ENCODE measurements around the gene SLC25A34.

SLC25A34 gene

DNA sequence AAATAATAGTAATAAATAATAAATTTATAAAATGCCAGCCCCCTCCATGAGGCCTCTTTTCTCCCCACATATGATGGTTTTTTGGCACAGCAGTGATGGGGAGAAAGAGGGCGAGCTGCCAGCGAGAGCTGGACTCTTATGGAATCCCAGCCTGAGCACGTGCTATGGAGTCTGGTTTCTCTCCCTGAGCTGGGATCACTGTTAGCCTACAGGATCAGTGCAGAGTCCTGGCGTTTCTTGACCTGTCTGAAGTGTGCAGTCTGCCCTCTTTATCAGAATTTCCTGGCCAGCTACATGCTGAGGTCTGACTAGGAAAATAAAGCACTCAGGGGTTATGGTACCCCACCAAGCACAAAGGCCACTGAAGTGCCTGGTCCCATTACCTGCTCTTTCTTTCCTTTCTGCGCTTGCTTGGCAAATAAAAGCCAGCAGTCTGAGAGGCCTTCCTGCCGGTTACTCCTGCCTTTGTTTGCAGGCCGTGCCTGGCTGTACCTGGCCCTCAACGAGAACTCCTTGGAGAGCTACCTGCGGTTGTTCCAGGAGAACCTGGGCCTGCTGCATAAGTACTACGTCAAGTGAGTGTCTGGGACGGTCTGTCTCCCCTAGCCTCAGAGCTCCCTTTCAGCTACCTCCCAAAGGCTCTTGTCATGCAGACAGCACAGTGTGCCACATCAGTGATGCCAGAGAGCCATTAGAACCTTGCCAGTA, 18.5 kb upstream of the SLC25A34 start:
- no peak for DNase-seq

DNA sequence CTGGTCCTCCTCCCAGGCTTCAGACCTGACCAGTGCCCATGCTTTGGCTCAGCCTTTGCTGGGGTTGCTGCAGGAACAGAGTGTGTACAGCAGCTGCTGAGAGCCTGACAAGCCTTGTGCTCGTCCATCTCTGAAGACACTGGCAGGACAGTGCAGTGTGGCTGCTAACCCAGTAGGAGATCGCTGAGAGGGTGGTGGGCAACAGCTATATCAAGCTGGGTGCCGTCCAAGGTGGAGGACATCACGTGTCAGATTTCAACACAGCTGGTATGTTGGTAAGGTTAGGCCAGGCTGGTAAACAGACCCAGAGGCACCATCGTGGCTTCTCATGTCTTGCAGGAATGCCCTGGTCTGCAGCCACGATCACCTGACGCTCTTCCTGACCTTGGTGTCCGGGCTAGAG, 17.9 kb upstream of the SLC25A34 start:
- no peak for DNase-seq

DNA sequence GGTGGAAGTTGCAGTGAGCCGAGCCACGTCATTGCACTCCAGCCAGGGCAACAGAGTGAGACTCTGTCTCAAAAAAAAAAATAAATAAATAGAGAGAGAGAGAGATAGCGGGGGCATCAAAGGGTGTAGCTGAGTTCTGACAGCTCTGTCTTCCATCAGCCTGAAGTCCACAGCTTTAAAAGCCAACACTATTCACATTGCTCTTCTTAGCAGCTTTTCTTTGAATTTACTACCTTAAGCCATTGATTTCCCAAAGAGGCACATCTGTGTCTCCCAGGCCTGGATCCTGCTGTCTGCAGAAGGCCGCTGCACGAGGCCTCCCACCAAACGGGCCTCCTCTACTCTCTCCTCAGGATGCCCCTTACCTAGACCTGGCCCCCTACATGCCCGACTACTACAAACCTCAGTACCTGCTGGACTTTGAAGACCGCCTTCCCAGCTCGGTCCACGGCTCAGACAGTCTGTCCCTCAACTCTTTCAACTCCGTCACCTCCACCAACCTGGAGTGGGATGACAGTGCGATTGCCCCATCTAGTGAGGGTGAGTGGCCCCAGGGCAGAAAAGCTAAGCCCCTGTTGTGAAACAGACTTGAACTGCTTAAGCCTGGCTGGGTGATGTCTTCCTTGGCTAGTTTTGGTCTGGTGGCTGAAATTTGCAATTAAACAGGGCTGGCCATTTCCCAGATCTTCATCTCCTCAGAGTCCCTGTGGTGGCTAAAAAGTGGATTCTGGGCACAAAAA, 16.5 kb upstream of the SLC25A34 start:
- no peak for DNase-seq

DNA sequence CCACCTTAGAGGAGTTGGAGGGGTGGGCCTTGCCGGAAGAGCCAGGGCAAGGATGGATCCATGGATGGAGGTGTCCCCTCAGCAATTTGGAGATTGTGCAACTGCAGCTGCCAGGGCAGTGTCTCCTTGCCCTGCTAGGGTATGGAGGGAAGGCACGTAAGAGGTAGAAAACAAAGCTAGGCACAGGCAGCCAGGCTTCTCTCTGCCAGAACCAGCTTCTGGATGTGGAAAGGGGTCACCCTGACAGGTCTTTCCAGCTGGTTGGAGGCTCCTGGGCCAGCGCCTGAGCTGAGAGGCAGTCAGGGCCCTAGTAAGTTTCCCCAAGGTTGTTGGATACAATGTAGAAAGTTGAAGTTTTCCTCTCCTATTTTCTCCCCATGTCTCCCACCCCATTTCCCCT, 15.2 kb upstream of the SLC25A34 start:
- no peak for DNase-seq

DNA sequence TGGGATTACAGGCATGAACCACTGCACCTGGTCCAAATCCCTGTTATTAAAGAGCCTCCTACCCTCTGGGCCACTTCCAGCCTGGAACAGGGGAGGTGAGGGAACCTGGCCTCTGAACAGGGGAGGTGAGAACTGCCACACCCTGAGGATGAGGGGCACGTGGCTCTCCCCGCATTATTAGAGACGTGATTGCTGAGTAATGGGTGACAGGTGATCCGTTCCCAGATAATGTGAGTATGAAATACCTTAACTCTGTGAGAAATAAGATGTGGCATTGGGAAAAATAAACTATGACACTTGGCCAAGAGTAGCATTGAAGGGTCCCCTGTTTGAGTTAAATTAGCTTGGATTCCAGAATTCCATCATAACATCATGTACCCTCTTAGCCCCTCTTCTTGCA, 13.6 kb upstream of the SLC25A34 start:
- DNase-seq: no peak

DNA sequence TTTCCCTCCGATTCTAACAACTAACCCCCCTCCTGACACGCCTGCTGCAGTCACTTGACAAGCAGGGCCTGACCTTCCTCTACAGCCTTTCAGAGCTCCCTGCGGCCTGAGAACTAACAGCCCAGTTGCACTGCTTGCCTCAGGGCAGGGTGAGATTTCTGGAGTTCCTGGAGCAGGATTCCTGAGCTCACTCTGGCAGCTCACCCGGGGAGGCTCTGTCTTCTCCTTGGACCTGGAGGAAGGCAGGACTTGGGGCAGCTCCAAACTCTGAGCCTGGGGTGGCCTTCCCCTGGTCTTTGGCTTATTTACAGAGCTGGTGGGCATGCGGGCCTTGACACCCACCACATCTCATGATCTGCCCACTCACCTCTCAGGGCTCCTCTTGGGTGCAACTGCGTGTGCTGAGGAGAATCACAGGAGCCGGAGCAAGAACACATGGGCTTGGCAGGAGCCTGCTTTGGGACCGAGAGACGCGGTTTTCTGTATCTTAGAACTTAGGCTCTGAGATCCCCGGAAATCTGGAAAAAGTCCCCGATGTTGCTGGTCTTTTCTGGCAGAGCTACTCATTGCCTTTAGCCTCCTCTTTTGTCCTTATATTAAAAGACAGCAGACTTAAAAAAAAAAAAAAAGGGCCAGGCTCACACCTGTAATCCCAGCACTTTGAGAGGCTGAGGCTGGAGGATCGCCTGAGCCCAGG, 13.1 kb upstream of the SLC25A34 start:
- no peak for DNase-seq

DNA sequence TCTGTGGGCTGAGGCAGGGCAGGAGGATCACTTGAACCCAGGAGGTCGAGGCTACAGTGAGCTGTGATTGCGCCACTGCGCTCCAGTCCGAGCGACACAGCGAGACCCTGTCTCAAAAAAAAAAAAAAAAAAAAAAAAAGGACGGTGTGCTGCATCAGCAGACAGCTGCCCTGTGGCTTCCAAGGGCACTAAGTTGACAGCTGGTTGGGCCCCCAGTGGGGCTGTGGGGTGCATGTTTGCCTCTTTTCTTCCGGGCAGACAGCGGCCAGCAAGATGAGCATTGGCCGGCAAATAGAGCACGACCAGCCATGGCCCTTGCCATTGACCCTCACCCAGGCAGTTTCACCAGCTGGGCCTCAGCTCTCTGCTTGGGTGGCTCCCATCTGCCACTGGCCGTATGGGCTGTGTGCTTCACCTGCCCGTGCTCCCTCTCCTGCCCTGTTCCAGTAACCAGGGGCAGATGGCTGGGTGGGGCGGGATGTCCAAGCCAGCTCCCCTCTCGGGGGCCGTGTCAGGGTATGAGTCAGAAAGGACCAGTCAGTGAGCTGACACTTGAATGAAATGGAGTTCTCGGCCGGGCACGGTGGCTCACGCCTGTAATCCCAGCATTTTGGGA, 12.3 kb upstream of the SLC25A34 start:
- no peak for DNase-seq

DNA sequence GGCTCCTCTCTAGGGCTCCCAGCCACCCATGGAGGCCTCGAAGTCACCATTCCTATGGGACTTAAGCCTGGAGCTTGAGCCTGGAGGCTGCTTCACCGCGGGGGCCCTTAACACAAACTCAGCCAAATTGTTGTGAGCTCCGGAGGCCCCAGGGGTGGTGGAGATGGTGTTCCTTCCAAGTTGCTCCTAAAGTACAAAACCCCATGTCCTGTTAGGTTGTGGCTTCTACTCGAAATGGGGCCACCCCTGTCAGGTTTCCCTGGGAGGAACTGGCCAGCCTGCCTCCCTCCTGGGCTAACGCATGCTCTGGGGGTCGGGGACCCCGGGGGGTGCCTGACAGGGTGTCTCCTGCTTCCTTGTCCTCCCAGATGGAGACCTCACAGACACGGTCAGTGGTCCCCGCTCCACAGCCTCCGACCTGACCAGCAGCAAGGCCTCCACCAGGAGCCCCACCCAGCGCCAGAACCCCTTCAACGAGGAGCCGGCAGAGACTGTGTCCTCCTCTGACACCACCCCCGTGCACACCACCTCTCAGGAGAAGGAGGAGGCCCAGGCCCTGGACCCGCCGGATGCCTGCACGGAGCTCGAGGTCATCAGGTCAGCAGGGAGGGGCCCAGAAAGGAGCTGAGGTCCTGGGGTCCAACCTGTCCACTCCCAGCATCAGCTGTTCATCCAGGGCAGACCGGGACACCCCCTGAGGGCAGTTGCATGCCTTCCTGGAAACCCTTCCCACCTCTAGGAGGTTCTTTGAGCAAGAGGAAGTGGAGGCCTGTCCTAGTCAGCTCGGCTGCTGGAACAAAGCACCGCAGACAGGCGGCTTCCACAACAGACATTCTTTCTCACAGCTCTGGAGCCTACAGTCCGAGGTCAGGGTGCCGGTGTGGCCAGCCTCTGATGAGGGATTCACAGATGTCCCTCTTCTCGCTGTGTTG, 10.8 kb upstream of the SLC25A34 start:
- DNase-seq: no peak

DNA sequence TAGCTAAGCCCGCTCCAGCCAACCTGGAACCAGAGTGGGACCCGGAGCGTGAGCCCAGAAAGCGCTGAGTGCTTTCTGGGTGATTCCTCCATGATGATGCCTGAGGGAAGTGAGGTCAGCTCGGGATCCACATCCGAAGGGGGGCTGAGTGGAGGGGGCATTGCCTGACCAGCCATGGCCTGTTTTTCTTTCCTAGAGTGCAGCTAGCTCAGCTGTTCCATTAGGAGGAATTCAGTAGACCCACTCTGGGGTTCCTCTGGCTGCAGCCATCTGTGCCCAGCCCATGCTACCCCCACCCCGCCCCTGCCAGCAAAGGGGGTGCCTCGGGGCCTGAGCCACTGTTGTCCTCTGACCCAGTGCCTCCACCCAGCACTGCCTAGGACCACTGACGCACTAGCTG, 9.6 kb upstream of the SLC25A34 start:
- no peak for DNase-seq

DNA sequence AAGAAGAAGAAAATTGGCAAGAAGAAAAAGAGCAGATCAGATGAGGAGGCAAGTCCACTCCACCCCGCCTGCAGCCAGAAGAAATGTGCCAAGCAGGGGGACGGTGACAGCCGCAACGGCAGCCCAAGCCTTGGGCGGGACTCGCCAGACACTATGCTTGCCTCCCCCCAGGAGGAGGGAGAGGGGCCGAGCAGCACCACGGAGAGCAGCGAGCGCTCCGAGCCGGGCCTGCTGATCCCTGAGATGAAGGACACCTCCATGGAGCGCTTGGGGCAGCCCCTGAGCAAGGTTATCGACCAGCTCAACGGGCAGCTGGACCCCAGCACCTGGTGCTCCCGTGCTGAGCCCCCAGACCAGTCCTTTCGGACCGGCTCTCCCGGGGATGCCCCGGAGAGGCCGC, 9.0 kb upstream of the SLC25A34 start:
- DNase-seq: no peak

DNA sequence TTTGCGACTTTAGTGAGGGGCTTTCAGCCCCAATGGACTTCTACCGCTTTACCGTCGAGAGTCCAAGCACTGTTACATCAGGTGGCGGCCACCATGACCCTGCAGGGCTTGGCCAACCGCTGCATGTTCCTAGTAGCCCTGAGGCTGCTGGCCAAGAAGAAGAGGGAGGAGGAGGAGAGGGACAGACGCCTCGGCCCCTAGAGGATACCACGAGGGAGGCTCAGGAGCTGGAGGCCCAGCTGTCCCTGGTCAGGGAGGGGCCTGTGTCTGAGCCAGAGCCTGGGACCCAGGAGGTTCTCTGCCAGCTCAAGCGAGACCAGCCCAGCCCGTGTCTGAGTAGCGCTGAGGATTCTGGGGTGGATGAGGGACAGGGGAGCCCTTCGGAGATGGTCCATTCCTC, 8.6 kb upstream of the SLC25A34 start:
- no peak for DNase-seq

DNA sequence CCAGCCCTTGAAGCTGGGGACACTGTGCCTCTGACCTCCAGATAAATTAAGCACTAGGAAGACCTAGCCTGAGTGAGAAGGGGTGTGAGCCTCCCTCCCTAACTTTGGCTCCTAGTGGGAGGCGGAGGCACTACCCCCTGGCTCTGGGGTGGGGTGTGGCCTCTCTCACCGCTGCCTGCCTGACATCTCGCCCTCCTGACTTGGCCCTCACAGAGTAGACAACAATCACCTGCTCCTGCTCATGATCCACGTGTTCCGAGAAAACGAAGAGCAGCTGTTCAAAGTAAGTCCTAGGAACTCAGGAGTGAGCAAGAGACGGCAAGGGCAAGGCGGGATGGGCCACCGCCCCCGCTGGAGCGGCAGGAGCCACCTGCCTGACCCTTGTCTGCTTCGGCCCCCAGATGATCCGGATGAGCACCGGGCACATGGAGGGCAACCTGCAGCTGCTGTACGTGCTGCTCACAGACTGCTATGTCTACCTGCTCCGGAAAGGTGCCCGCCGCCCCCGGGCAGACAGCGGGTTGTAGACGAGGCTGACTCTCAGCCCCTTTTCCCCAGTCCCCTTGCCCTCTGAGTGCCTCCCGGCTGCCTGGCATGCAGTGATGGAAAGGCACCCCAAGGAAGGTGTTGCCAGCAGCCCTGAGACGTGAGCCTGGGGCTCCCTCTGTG, 8.1 kb upstream of the SLC25A34 start:
- no peak for DNase-seq

DNA sequence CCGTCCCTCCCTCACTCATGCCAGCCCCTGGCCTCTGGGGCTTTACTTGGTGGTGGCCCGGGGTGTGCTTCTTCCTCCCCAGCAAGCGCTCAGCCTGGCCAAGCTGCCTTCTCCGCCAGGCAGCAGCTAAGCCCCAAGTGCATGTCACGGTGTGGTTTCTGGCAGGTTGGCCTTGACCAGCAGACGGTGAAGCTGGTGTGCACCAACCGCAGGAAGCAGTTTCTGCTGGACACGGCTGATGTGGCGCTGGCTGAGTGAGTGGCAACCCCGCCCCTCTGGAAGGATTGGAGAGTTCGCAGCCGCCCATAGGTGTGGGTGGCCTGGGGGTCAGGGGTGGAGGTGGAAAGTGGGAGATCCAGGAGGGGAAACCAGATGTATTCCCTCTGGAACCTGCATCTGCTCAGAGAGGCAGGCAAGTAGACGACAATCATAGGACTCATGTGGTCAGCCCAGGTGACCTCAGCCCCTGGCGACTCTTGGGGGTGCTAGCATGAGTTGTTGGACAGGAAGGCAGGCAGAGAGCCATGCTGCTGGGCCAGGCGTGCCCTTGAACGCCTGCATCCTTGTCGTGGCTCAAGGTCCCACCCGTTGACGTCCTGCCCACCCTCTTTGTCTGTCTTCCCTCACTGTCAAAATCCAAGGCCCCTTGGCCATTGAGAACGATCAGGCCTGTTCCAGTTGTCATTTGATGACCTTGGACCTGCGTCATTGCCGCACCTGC, 7.0 kb upstream of the SLC25A34 start:
- DNase-seq: no peak

DNA sequence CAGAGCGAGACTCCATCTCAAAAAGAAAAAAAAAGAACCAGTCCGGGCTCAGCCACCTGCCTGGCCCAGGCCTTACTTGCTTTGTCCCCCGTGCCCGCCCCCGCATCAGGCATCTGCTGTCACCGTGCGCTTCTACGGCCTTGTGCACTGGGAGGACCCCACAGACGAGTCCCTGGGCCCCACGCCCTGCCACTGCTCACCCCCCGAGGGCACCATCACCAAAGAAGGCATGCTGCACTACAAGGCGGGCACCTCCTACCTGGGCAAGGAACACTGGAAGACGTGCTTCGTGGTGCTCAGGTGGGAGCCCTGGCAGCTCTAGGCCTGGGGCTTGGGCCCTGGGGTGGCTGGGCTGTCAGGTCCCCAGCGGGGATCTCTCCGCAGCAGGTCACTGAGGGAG, 5.6 kb upstream of the SLC25A34 start:
- DNase-seq: no peak

DNA sequence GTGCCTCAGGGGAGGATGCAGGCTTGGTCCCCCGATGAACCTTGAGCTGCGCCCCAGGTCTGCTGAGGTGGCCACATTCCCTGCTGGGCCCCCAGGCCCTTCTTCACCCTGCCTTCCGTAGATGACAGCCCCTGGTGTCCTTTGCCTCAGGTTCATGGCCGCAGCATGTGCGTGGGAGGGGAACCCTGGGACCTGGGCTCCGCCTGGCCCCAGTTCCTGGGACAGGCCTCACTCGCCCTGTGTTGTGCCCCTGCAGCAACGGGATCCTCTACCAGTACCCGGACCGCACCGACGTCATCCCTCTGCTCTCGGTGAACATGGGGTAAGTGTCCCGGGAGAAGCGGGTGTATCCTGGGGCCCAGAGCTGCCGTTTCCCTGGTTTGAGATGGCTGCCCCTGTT, 5.1 kb upstream of the SLC25A34 start:
- no peak for DNase-seq

DNA sequence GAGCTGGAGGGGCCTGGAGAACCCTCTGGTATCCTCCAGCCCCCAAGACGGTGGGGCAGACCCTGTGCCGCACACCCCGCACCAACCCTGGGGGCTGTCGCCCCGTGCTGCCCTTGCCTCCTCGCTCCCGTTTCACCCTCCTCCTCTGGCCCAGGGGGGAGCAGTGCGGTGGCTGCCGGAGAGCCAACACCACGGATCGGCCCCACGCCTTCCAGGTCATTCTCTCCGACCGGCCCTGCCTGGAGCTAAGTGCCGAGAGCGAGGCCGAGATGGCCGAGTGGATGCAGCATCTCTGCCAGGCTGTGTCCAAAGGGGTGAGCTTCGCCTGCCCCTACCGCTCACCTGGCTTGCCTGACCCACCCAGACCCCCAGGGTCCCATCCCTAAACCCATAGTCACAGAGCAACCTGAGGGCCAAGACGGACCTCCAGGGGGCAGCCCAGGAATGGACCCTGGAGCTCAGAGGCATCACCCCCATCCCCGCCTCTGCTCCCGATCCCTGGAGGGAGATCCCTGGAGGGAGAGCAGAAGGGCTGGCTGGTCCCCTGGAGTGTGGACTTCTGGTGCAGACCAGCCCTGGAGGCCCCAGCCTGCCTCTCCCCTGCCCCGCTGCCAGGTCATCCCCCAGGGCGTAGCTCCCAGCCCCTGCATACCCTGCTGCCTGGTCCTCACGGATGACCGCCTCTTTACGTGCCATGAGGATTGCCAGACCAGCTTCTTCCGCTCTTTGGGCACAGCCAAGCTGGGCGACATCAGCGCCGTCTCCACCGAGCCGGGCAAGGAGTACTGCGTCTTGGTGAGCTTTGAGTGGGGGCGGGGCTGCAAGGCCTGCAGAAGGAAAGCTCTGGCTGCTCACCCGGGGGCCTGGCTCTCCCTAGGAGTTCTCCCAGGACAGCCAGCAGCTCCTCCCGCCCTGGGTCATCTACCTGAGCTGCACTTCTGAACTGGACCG, 4.0 kb upstream of the SLC25A34 start:
- DNase-seq: no peak

DNA sequence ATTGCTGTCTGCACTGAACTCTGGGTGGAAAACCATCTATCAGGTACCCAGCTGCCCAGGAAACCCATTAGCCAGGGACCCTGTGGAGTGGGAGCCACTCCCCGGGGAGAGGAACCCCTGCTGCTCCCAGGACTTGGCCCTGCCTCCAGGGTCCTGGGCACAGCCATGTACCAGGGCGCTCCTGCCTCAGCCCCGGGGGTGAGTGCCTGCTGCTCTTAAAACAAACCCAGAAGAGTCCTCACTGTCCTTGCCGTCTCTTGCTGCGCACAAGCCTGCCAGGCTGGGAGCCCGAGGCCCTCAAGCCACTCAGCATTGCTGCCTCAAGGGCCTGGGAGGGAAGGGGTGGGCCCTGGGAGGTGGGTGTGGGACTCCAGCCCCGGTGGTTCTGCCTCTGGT, 3.4 kb upstream of the SLC25A34 start:
- DNase-seq: no peak

DNA sequence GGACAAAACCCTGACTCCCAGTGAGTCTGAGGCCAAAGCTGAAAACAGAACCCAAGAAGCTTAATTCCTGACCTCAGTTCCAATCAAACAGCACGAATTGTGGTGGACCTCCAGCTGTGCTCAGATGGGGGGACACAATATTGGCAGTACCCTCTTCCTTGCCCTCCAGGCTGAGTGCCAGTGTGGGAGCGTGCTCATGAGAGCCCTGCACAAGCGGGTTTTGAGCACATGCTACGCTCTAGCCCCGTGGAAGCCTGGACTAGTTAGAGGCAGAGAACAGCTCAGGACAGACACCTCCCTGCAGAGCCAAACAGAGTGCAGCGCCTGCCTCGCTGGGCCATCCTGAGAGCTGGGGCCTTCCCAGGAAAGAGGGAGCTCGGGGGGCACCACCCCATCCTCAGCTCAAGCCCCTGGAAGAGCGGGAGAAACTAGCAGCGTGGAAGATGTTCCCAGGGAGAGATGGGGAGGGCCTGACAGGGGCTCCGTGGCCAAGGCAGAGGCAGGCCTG, 2.8 kb upstream of the SLC25A34 start:
- no peak for DNase-seq

DNA sequence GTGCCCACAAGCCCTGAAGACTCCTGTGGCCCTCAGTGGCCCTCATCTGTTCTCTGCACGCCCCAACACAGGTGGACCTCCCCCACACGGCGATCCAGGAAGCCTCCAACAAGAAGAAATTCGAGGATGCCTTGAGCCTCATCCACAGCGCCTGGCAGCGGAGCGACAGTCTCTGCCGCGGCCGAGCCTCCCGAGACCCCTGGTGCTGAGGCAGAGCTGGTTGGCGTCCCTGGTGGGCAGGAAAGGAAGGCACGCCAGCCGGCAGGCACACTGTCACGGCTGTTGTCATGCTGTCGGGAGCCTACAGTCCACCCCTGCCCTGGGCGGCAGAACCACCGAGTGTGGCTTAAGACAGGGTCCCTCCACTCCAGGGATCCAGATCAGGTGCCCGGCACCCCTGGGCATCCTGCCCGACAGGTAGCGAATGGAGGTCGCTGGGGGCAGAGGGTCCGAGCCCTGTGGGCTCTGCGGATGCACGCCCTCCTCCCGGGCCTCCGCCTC, 2.3 kb upstream of the SLC25A34 start:
- no peak for DNase-seq

DNA sequence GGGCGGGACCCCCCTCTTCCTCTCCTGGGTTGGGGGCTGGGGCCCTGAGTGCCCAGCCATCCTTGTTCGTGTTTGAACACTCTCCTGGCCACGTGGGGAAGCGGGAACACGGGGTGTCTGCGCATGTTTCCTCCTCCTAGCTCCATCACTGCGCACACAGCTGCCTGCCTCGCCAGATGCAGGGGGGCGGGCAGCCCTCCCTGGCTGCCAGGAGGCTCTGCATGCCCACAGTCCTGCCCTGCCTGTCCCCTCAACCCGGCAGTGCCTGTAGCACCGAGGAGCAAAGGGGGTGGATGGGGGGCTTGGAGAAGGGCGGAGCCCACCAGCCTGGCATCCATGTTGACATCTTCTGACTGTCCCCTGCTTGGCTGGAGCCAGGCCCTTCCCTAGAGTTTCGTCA, 1.8 kb upstream of the SLC25A34 start:
- no peak for DNase-seq
